H9 (cell line): ENCODE measurements around the gene TSFM. TPM values are rescaled to one million over a fixed set of nuclear protein-coding genes. Genes with fewer than 3 reads are reported as not detected.
A peak's percentile ranks its signal among the peaks of the same experiment; 100 is the strongest.

ENCODE experiments used
- DNase-seq: peaks from one replicate; pipeline ENCODE4 v3.0.0-alpha.2; 2017
- H2AFZ ChIP-seq: one replicate; pipeline ENCODE4 v1.6.1; 2013; ENCODE audit warnings: mild to moderate bottlenecking, low read length, control low read depth, moderate library complexity
- H2AK5ac ChIP-seq: 2 replicates; pipeline ENCODE4 v1.6.1; 2013; ENCODE audit warnings: low read length, control low read depth, mixed read lengths; ENCODE audit not compliant: insufficient read length
- H2BK120ac ChIP-seq: one replicate; pipeline ENCODE4 v1.6.1; 2013; ENCODE audit warnings: low read depth, mild to moderate bottlenecking, low read length, control low read depth, inconsistent platforms; ENCODE audit not compliant: poor library complexity, severe bottlenecking
- H2BK12ac ChIP-seq: 2 replicates; pipeline ENCODE4 v1.6.1; 2013; ENCODE audit warnings: low read length, control low read depth, mixed read lengths, low read depth; ENCODE audit not compliant: insufficient read length
- H2BK15ac ChIP-seq: 2 replicates; pipeline ENCODE4 v1.6.1; 2013; ENCODE audit warnings: low read depth, low read length, control low read depth
- H2BK20ac ChIP-seq: one replicate; pipeline ENCODE4 v1.6.1; 2013; ENCODE audit warnings: low read depth, mild to moderate bottlenecking, low read length, control low read depth, inconsistent platforms; ENCODE audit not compliant: poor library complexity, severe bottlenecking
- H2BK5ac ChIP-seq: 2 replicates; pipeline ENCODE4 v1.6.1; 2013; ENCODE audit warnings: low read length, control low read depth, mixed read lengths; ENCODE audit not compliant: insufficient read length
- H3K14ac ChIP-seq: 2 replicates; pipeline ENCODE4 v1.6.1; 2013; ENCODE audit warnings: low read length, control low read depth; ENCODE audit not compliant: insufficient read depth
- H3K18ac ChIP-seq: 2 replicates; pipeline ENCODE4 v1.6.1; 2013; ENCODE audit warnings: low read depth, mild to moderate bottlenecking, mixed read lengths, low read length, control low read depth; ENCODE audit not compliant: insufficient read length
- H3K23ac ChIP-seq: 2 replicates; pipeline ENCODE4 v1.6.1; 2013; ENCODE audit warnings: low read length, control low read depth, mixed read lengths, low read depth; ENCODE audit not compliant: insufficient read length
- H3K23me2 ChIP-seq: 2 replicates; pipeline ENCODE4 v1.6.1; 2013; ENCODE audit warnings: low read depth, mild to moderate bottlenecking, mixed read lengths, low read length, control low read depth; ENCODE audit not compliant: insufficient read length, poor library complexity, severe bottlenecking
- H3K27ac ChIP-seq: 2 replicates; pipeline ENCODE4 v1.5.1; 2013; ENCODE audit warnings: low read length, control low read depth, mixed read lengths, low read depth; ENCODE audit not compliant: insufficient read length
- H3K27me3 ChIP-seq: 2 replicates; pipeline ENCODE4 v1.6.1; 2013; ENCODE audit warnings: low read length, control low read depth, inconsistent platforms; ENCODE audit not compliant: insufficient read depth
- H3K4ac ChIP-seq: 2 replicates; pipeline ENCODE4 v1.6.1; 2013; ENCODE audit warnings: low read depth, mild to moderate bottlenecking, control low read depth, inconsistent platforms, low read length, moderate library complexity
- H3K4me1 ChIP-seq: 2 replicates; pipeline ENCODE4 v1.6.1; 2013; ENCODE audit warnings: low read length, control low read depth, inconsistent platforms; ENCODE audit not compliant: insufficient read depth
- H3K4me2 ChIP-seq: 2 replicates; pipeline ENCODE4 v1.6.1; 2013; ENCODE audit warnings: low read length, control low read depth, mixed read lengths; ENCODE audit not compliant: insufficient read length, insufficient read depth
- H3K56ac ChIP-seq: 2 replicates; pipeline ENCODE4 v1.6.1; 2013; ENCODE audit warnings: low read depth, mild to moderate bottlenecking, mixed read lengths, low read length, control low read depth; ENCODE audit not compliant: insufficient read length
- H3K79me1 ChIP-seq: 2 replicates; pipeline ENCODE4 v1.6.1; 2013; ENCODE audit warnings: low read depth, mild to moderate bottlenecking, moderate library complexity, low read length, control low read depth, inconsistent platforms; ENCODE audit not compliant: insufficient read depth, poor library complexity, severe bottlenecking
- H3K79me2 ChIP-seq: 2 replicates; pipeline ENCODE4 v1.6.1; 2013; ENCODE audit warnings: low read length, control low read depth, inconsistent platforms; ENCODE audit not compliant: insufficient read depth
- H3K9ac ChIP-seq: 2 replicates; pipeline ENCODE4 v1.6.1; 2013; ENCODE audit warnings: low read length, control low read depth, mixed read lengths; ENCODE audit not compliant: insufficient read length; ENCODE audit errors: extremely low read depth
- H3K9me3 ChIP-seq: one replicate; pipeline ENCODE4 v1.6.1; 2013; ENCODE audit warnings: low read depth, low read length, inconsistent platforms; ENCODE audit not compliant: control insufficient read depth
- H3T11ph ChIP-seq: one replicate; pipeline ENCODE4 v1.6.1; 2013; ENCODE audit warnings: mild to moderate bottlenecking, low read length, control low read depth, inconsistent platforms
- H4K20me1 ChIP-seq: one replicate; pipeline ENCODE4 v1.6.1; 2013; ENCODE audit not compliant: control insufficient read depth, insufficient read length, insufficient read depth
- H4K5ac ChIP-seq: 2 replicates; pipeline ENCODE4 v1.6.1; 2013; ENCODE audit warnings: low read depth, mild to moderate bottlenecking, mixed read lengths, low read length, control low read depth; ENCODE audit not compliant: insufficient read length
- H4K8ac ChIP-seq: replicated peaks from 2 replicates; pipeline ENCODE4 v1.6.1; 2013; ENCODE audit warnings: low read length, control low read depth, mixed read lengths, low read depth; ENCODE audit not compliant: insufficient read length
- H4K91ac ChIP-seq: 2 replicates; pipeline ENCODE4 v1.6.1; 2013; ENCODE audit warnings: low read depth, mild to moderate bottlenecking, moderate library complexity, mixed read lengths, low read length, control low read depth; ENCODE audit not compliant: insufficient read length
- H3K27ac Mint-ChIP-seq, 3 experiments: 2 replicates in 2 of 3; 3 replicates in 1 of 3; pipeline ENCODE4 v1.8.0; 2020 to 2021; ENCODE audit warnings: mixed read lengths in 3 of 3, mild to moderate bottlenecking in 1 of 3, moderate library complexity in 1 of 3
- H3K27me3 Mint-ChIP-seq: 2 replicates; pipeline ENCODE4 v1.8.0; 2021; ENCODE audit warnings: low read depth, mild to moderate bottlenecking, moderate library complexity, mixed read lengths
- H3K36me3 Mint-ChIP-seq, 3 experiments: 2 replicates in 2 of 3; 3 replicates in 1 of 3; pipeline ENCODE4 v1.8.0; 2020 to 2021; ENCODE audit warnings: low read depth in 3 of 3, mixed read lengths in 3 of 3; ENCODE audit not compliant: insufficient read depth in 1 of 3
- H3K4me1 Mint-ChIP-seq, 2 experiments: 2 replicates each; pipeline ENCODE4 v1.8.0; 2020; ENCODE audit warnings: mixed read lengths in 2 of 2
- H3K4me3 Mint-ChIP-seq, 2 experiments: 2 replicates in 1 of 2; 3 replicates in 1 of 2; pipeline ENCODE4 v1.8.0; 2020 to 2021; ENCODE audit warnings: mild to moderate bottlenecking in 2 of 2, mixed read lengths in 2 of 2, moderate library complexity in 1 of 2
- H3K9me3 Mint-ChIP-seq, 2 experiments: 2 replicates in 1 of 2; 3 replicates in 1 of 2; pipeline ENCODE4 v1.8.0; 2020; ENCODE audit warnings: mild to moderate bottlenecking in 2 of 2, mixed read lengths in 2 of 2, moderate library complexity in 1 of 2
- WGBS: extraction: QIAGEN DNeasy Blood & Tissue Kit; methylation state at CpG from one replicate; pipeline ENCODE4 v1.1.7; 2013; ENCODE audit warnings: missing lambda C conversion rate, low lambda C conversion rate, mixed read lengths; ENCODE audit not compliant: insufficient read length; ENCODE audit errors: extremely low coverage; 5-methylcytosine and 5-hydroxymethylcytosine counted together
- total RNA-seq: library from RNA; stranded (reverse); gene quantifications from 2 replicates; pipeline ENCODE4 v1.2.1, GENCODE V29; 2021
- TF ChIP-seq, protein P1 (sequence below): fragments of 200-600 bp; sonication (generic); conservative IDR thresholded peaks from 3 replicates; pipeline ENCODE4 v1.8.0; 2021; ENCODE audit warnings: antibody characterized with exemption, mild to moderate bottlenecking

The TSFM gene
- total RNA-seq, 1 experiment from 2014 or later: 50.2 TPM

DNA sequence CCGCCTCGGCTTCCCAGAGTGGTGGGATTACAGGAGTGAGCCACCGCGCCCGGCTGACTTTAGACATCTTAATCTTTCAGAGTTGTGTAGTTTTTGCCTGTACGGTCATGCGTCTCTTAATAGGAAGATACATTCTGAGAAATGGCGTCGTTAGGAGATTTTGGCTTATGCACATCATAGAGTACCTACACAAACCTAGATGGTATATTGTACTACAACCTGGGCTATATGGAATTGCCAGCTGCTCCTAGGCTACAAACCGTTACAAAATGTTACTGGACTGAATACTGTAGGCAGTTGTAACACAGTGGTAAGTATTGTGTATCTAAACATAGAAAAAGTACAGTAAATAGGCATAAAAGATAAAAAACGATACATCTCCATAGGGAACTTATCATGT is 1.3 kb downstream of the TSFM start:
- no peak overlapping the region for H2BK20ac ChIP-seq
- DNase-seq: no peak
- H2BK5ac ChIP-seq: no peak overlapping the region
- H3K27ac ChIP-seq: no peak overlapping the region
- no peak overlapping the region for H3K18ac ChIP-seq
- Mint-ChIP-seq H3K36me3 (peaks cover 23 to 44% (median 32%) of the 10 kb centered on the region in 3 experiments), H3K27ac (no peak overlapping the region), H3K4me3 (peak overlapping the region; percentile 77 to 100), H3K27me3 (no peaks in the 10 kb centered on the region), H3K4me1 (peaks cover 4 to 7% of the 10 kb centered on the region in 2 experiments), H3K9me3 (peaks cover 0 to 3% of the 10 kb centered on the region in 2 experiments; a peak in 2 of 5 replicates)
- H3K23ac ChIP-seq: no peak overlapping the region
- H3K27me3 ChIP-seq: no peaks in the 10 kb centered on the region
- H3K56ac ChIP-seq: no peak overlapping the region
- H3K79me1 ChIP-seq: no peaks in the 10 kb centered on the region
- H3K9ac ChIP-seq: no peak overlapping the region
- no peaks in the 10 kb centered on the region for H3K4me1 ChIP-seq
- no peak overlapping the region for H3K4me2 ChIP-seq
- H2BK12ac ChIP-seq: no peak overlapping the region
- H3K14ac ChIP-seq: no peak overlapping the region
- H4K91ac ChIP-seq: no peak overlapping the region
- no peaks in the 10 kb centered on the region; the same call in 1 of the 2 replicates for H3K79me2 ChIP-seq
- no peaks in the 10 kb centered on the region for H4K20me1 ChIP-seq
- H3T11ph ChIP-seq: no peak overlapping the region
- no peaks in the 10 kb centered on the region for H3K9me3 ChIP-seq
- H2BK15ac ChIP-seq: no peak overlapping the region
- no peak overlapping the region for H3K4ac ChIP-seq
- H4K5ac ChIP-seq: no peak overlapping the region
- H2BK120ac ChIP-seq: no peak overlapping the region
- no CpG with 5 or more reads among the region's 11 CpGs for WGBS
- H3K23me2 ChIP-seq: peaks cover 5% of the 10 kb centered on the region
- H4K8ac ChIP-seq: no peak overlapping the region
- H2AK5ac ChIP-seq: no peak overlapping the region
- TF ChIP-seq, protein P1, sequence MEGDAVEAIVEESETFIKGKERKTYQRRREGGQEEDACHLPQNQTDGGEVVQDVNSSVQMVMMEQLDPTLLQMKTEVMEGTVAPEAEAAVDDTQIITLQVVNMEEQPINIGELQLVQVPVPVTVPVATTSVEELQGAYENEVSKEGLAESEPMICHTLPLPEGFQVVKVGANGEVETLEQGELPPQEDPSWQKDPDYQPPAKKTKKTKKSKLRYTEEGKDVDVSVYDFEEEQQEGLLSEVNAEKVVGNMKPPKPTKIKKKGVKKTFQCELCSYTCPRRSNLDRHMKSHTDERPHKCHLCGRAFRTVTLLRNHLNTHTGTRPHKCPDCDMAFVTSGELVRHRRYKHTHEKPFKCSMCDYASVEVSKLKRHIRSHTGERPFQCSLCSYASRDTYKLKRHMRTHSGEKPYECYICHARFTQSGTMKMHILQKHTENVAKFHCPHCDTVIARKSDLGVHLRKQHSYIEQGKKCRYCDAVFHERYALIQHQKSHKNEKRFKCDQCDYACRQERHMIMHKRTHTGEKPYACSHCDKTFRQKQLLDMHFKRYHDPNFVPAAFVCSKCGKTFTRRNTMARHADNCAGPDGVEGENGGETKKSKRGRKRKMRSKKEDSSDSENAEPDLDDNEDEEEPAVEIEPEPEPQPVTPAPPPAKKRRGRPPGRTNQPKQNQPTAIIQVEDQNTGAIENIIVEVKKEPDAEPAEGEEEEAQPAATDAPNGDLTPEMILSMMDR: no peak
- H2AFZ ChIP-seq: no peak overlapping the region
